Colon (tissue), 2 donors: ENCODE measurements around the gene MEP1B.

Source experiments
- FAIRE-seq: peaks from 2 replicates; lab custom pipeline; 2012; peaks lifted over from hg19 to GRCh38; lab: Jason Lieb, UNC
- donor health status: control.
- donor health status: control.

Gene MEP1B

GRCh38 chr18:32267463-32267862 lies 77.6 kb downstream of the MEP1B start:
- no peak for FAIRE-seq
